GM23248 (cell line): ENCODE measurements around the gene SERTAD1.

Experiments
- EZH2 ChIP-seq: fragments of 200-600 bp; sonication (generic); IDR thresholded peaks from 2 replicates; pipeline ENCODE4 v1.6.1; 2018; ENCODE audit warnings: antibody characterized with exemption, mild to moderate bottlenecking; ENCODE audit not compliant: insufficient read depth, poor library complexity, severe bottlenecking
- EZH2phosphoT487 ChIP-seq: fragments of 200-600 bp; sonication (generic); IDR thresholded peaks from 2 replicates; pipeline ENCODE4 v1.6.1; 2018; ENCODE audit warnings: antibody characterized with exemption, moderate library complexity, mild to moderate bottlenecking, low read depth; ENCODE audit not compliant: insufficient read depth

DNA sequence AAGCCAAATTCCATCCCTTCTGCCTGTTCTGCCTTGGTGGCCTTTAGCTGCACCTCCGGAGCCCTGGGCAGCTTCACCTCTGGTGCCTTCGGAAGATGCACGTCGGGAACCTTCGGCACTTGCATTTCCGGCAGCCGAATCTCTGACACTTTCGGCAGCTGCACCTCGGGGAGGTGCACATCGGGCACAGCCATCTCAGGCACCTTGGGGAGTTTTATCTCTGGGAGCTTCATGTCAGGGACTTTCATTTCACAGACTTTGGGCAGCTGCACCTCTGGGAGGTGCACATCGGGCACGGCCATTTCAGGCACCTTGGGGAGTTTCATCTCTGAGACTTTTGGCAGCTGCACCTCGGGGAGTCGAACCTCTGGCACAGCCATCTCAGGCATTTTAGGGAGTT is 29.8 kb downstream of the SERTAD1 start:
- no peak for TF ChIP-seq EZH2phosphoT487
- no peak for TF ChIP-seq EZH2
